ENCODE results near the gene SYT11.
"Not testable (repeated sequence)": the region's sequence is repeated elsewhere in the genome, so short reads cannot be mapped to it uniquely, and the experiment has no call there.

The SYT11 gene

DNA sequence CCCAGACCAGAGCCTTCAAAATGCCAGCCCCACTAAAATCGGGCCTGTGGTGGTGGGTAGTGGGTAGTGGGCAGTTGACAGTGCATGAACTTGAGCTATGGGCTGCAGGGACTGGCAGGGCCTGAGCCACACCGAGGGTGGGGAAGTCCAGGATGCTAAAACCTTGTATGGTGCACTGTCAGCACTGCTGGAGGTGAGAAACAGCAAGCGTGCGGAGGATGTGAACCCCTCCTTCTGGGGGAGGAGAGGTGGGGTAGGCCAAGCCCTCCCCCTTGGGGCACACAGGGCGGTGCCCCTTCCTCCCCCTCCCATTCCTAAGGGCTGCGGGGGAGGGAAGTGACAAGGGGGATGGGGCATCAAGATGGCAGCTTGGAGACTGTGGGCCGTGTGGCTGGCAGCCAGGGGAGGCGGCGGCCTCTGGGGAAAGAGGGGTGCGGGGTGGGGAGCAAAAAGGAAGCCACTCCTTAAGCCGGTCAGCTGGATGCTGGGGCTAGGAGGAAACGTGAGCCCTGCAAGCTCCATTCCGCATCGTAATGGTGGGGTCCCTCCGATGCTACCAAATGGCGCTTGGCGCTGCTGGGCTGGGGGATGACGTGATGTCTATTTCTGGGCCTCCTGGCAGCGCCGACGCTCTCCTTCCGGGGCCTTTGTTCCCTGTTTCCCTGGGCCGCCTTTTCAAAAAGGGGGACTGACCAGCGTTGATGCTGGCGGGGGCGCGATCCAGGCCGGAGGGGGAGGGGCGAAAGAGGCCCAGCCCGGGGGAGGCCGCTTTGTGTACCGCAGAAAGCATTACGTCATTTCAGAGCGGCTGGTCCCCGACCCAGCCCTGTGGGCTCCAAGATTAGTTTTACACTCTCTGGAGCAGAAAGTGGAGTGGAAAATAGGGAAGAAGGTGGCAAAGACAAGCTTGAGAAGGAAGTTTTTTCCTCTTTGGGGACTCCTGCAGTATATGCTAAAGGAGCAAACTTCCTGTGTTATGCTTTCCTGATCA, 809 bp downstream of the SYT11 start:
- peak; percentile 36 to 39 for DNase-seq (ENCODE audit: low read depth in 2 of 2)

- DNase-seq (ENCODE audit: low read depth in 2 of 2), result no peak
These were observed 1.7 kb downstream of the SYT11 start for GRCh38 chr1:155860970-155861510.

DNA sequence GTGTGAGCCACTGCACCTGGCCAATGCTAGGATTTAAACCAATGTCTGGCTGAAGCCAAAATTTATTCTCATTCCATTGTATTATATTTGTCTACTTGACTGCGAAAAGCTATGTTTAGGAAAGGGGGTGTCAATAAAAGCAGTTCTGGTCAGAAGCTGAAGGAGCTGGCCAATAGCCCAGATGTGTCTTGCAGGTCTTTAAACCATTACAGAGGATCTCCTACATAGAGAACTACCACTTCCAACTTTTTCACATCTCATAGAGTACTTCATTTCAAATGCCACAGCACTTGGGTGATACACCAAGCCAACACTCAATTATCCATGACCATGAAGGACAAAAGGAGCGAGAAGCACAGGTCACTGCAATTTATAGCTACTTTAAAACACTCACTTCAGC, 2.5 kb downstream of the SYT11 start:
- no peak for DNase-seq (ENCODE audit: low read depth in 2 of 2)

DNA sequence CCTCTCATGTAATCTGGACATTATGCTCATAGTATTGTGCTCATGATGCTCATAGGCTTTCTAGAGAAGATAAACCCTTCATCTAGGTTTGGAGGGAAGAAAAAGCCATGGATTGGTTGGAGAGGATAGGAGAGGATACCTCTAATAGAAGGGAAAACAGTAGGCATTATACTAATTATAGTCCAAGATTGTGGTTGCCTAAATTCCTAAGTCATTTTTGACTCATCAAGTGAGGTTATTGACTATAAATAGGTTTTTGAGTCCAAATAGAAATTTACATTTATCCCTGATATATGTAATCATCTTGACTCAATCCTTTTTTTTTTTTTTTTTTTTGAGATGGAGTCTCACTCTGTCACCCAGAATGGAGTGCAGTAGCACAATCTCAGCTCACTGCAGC, 5.0 kb downstream of the SYT11 start:
- DNase-seq (ENCODE audit: low read depth in 2 of 2), result no peak

DNA sequence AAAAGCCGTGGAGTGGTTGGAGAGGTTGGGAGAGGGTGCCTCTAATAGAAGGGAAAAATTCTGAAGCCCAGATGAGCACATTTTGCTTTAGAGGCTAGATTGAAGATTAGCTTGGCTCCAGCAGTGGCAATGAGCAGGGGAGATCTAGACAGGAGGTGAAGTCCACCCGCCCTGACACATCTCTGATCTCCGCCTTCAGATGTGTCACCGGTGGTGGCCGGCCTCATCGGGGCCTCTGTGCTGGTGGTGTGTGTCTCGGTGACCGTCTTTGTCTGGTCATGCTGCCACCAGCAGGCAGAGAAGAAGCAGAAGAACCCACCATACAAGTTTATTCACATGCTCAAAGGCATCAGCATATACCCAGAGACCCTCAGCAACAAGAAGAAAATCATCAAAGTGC, 8.4 kb downstream of the SYT11 start:
- no peak for DNase-seq (ENCODE audit: low read depth in 2 of 2)

- DNase-seq (ENCODE audit: low read depth in 2 of 2), result no peak
These were observed 12.0 kb downstream of the SYT11 start for GRCh38 chr1:155871390-155871789.

DNA sequence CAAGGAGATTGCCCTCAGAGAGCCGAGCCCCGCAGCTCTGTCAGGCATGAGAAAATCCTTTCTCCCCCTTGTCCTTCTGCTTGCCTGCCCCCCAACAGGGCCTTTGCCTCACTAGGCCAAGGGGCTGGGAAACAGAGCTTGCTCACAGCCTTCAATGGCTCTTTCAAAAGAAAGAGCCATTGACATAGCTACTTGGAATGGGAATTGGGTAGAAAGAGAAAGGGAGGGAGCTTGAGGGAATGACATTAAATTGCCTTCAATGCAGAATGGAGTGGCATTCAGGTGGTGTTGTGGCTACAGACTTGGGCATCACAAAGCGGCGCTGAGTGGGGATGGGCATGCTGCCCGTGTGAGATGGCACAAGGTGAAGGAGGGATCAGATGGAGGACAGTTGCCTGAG, 13.2 kb downstream of the SYT11 start:
- no peak for DNase-seq (ENCODE audit: low read depth in 2 of 2)

- DNase-seq (ENCODE audit: low read depth in 2 of 2), result no peak
These were observed 14.5 kb downstream of the SYT11 start for GRCh38 chr1:155873860-155874259.

GRCh38 chr1:155877945-155878344, 18.6 kb downstream of the SYT11 start:
- no peak for DNase-seq (ENCODE audit: low read depth in 2 of 2)

DNA sequence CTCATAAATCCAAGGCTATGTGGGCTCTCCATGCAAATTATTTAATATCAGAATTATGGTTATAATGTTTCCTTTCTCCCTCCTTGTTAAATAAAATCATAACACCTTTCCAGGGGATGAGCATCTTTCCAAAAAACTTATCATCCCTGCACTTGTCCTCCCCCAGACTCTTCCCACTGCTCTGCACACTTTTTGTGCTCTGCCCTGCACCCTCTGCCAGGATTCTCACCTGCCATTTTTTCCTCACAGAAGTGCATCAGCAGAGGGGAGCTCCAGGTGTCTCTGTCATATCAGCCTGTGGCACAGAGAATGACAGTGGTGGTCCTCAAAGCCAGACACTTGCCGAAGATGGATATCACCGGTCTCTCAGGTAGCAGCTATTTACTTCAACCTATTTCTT, 20.9 kb downstream of the SYT11 start:
- no peak for DNase-seq (ENCODE audit: low read depth in 2 of 2)

DNA sequence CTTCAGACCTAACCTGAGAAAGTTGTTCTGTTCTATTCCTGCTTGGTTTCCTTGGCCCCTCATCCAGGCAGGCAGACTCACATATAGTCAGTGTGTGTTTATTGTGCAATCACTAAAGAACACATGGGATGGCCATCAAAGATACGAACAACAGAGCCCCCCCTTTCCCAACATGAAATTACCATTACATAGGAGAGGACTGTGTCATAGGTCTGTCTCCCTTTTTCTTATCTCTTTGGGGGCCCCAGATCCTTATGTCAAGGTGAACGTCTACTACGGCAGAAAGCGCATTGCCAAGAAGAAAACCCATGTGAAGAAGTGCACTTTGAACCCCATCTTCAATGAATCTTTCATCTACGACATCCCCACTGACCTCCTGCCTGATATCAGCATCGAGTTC, 21.6 kb downstream of the SYT11 start:
- no peak for DNase-seq (ENCODE audit: low read depth in 2 of 2)

- no peak for DNase-seq (ENCODE audit: low read depth in 2 of 2)
These were observed 22.9 kb downstream of the SYT11 start for GRCh38 chr1:155882235-155882634.

- no peak for DNase-seq (ENCODE audit: low read depth in 2 of 2)
These were observed 23.4 kb downstream of the SYT11 start for GRCh38 chr1:155882766-155883165.

DNA sequence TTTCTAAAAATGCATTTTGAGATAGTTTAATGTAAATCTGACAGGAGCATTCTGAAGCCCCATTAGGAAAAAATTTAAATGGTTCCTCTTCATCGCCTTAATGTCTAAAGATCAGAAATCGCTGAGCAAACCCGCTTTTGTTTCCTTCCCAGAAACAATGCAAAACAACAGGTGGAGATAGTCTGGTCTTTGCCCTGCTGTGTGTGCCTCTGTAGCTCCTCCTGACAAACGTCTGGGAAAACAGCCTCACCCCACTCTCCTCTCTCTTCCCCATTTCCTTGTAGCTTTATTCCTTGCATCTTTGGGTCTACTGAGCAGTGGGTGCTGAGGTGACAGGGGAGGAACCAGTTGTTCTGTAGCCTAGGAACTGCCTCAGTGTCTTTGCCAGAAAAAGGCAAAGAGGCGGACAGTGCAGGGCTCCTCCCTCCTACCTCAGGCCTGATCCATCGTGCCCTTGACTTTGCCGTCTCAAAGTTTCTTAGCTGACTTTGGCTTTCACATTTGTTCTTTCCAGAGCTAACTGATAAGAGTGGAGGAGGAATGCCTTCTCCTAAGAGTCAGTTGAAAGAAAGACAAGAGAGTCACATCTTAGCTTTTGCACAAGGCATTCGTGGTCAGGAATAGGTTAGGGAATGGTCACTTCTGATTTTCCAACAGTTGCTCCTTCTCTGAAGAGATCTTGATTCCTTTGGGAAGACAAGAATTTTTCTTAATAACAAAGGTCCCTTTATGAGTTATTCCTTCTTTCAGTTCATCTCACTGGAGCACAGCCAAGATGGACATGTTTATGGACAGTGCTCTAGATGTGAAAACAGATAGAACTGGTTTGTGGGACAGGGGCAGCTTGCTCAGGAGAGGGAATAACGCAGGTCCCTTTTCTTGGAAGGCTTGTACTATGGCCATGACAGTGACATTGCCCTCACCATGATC, 24.9 kb downstream of the SYT11 start:
- DNase-seq (ENCODE audit: low read depth in 2 of 2), result no peak

GRCh38 chr1:155884982-155885381, 25.6 kb downstream of the SYT11 start:
- DNase-seq (ENCODE audit: low read depth in 2 of 2), result no peak

DNA sequence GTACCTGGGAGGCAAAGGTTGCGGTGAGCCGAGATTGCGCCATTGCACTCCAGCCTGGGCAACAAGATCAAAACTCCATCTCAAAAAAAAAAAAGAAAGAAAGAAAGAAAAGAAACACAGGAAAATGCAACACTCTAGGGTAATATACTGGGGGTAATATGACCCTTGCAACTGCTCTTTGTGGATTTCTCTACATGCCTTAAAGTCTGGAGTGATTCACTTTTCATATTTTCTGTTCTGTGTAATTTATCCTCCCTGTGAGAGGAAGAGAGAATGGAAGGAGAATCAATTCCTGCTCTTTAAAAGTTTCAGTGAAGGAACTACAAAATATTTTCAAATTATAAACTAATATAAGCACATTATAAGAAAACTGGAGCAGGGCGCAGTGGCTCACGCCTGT, 29.1 kb downstream of the SYT11 start:
- no peak for DNase-seq (ENCODE audit: low read depth in 2 of 2)

GRCh38 chr1:155889566-155889965, 30.2 kb downstream of the SYT11 start:
- no peak for DNase-seq (ENCODE audit: low read depth in 2 of 2)

GRCh38 chr1:155890251-155890650, 30.9 kb downstream of the SYT11 start:
- DNase-seq (ENCODE audit: low read depth in 2 of 2), result no peak

- DNase-seq (ENCODE audit: low read depth in 2 of 2), result no peak
These were observed 33.4 kb downstream of the SYT11 start for GRCh38 chr1:155892796-155893195.

DNA sequence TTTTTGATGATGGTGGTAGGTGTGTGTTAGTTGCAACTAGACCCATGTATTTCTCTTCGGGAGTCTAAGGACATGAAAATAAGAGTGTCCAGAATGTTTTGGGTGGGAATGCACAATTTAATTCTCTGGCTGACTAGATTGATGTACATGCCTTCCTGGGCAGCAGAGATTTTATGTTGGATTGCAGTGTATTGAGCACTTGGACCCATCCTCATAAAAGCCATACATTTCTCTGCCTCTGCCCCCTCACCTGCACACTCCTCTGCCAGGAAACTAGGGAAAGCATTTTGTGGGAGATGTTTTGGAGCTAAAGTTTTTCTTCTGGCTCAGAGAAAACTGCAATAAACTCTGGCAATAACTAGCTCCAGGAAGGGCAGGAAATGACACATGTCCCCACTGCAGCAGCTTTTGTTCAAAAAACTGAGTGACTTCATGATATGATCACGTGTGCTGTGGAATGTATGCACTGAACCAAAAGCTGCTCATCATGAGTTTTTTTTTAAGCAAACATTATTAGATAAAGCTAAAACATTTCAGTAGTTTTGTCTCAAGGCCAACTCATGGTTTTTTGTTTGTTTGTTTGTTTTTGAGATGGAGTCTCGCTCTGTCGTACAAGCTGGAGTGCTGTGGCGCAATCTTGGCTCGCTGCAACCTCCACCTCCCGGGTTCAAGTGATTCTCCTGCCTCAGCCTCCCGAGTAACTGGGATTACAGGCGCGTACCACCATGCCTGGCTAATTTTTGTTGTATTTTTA, 34.2 kb downstream of the SYT11 start:
- no peak for DNase-seq (ENCODE audit: low read depth in 2 of 2)

- DNase-seq (ENCODE audit: low read depth in 2 of 2), result not testable (repeated sequence)
These were observed 36.2 kb downstream of the SYT11 start for GRCh38 chr1:155895617-155896016.

All from stimulated activated CD8-positive, alpha-beta memory T cell treated with anti-CD3 and anti-CD28 coated beads, Interleukin-15, amount 100 ng/mL, for 4 hours (primary cell).